Skeletal muscle satellite cell (primary cell): Measurements from ENCODE around the gene PNMA6F.

Source experiments
- H3K27me3 ChIP-seq: 2 replicates; pipeline ENCODE4 v1.7.0; 2013; ENCODE audit warnings: low read length; ENCODE audit not compliant: control insufficient read depth, insufficient read depth
- H3K36me3 ChIP-seq: 2 replicates; pipeline ENCODE4 v1.7.0; 2013; ENCODE audit warnings: mild to moderate bottlenecking, control low read depth, low read length; ENCODE audit not compliant: insufficient read depth
- H3K4me1 ChIP-seq: 2 replicates; pipeline ENCODE4 v1.7.0; 2013; ENCODE audit warnings: low read length; ENCODE audit not compliant: control insufficient read depth, insufficient read depth
- H3K4me2 ChIP-seq: 2 replicates; pipeline ENCODE4 v1.7.0; 2013; ENCODE audit warnings: mild to moderate bottlenecking, low read length
- H3K4me3 ChIP-seq: 2 replicates; pipeline ENCODE4 v1.7.0; 2013; ENCODE audit warnings: low read length
- H3K9ac ChIP-seq: 2 replicates; pipeline ENCODE4 v1.7.0; 2013; ENCODE audit warnings: mild to moderate bottlenecking, low read depth, low read length, moderate library complexity
- H3K9me3 ChIP-seq: replicated peaks from 2 replicates; pipeline ENCODE4 v1.7.0; 2013; ENCODE audit warnings: mild to moderate bottlenecking, control low read depth, low read length

Gene PNMA6F

GRCh38 chrX:153349952-153350351 is 28.4 kb upstream of the PNMA6F start:
- no peaks in the 10 kb centered on the region for H3K27me3 ChIP-seq
- H3K4me2 ChIP-seq = no peak overlapping the region
- no peak overlapping the region for H3K4me3 ChIP-seq
- H3K36me3 ChIP-seq = peaks cover 29% of the 10 kb centered on the region
- H3K9ac ChIP-seq = no peak overlapping the region
- peaks cover 5% of the 10 kb centered on the region for H3K9me3 ChIP-seq
- H3K4me1 ChIP-seq = no peaks in the 10 kb centered on the region

GRCh38 chrX:153348421-153348820 is 26.9 kb upstream of the PNMA6F start:
- H3K4me2 ChIP-seq = no peak overlapping the region
- peaks cover 5% of the 10 kb centered on the region for H3K9me3 ChIP-seq
- H3K9ac ChIP-seq = no peak overlapping the region
- no peaks in the 10 kb centered on the region for H3K4me1 ChIP-seq
- H3K4me3 ChIP-seq = no peak overlapping the region
- no peaks in the 10 kb centered on the region for H3K27me3 ChIP-seq
- H3K36me3 ChIP-seq = peaks cover 35% of the 10 kb centered on the region

DNA sequence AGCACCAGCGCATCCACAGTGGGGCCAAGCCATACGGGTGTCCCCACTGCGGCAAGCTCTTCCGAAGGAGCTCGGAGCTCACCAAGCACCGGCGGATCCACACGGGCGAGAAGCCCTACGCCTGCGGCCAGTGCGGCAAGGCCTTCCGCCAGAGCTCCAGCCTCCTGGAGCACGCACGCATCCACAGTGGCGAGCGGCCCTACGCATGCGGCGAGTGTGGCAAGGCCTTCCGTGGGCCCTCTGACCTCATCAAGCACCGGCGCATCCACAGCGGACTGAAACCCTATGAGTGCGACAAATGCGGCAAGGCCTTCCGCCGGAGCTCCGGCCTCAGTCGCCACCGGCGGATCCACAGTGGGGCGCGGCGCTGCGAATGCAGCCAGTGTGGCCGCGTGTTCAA is 26.0 kb upstream of the PNMA6F start:
- H3K4me1 ChIP-seq = peaks cover 2% of the 10 kb centered on the region

GRCh38 chrX:153343674-153344073 is 22.1 kb upstream of the PNMA6F start:
- peaks cover 23% of the 10 kb centered on the region for H3K36me3 ChIP-seq
- H3K4me3 ChIP-seq = no peak overlapping the region
- peaks cover 5% of the 10 kb centered on the region for H3K9me3 ChIP-seq
- H3K9ac ChIP-seq = no peak overlapping the region
- H3K4me1 ChIP-seq = peaks cover 5% of the 10 kb centered on the region
- H3K27me3 ChIP-seq = no peaks in the 10 kb centered on the region
- no peak overlapping the region for H3K4me2 ChIP-seq

More for the DNA sequence above, 26.0 kb upstream of the PNMA6F start:
- Histone ChIP-seq H3K9ac (no peak overlapping the region), H3K4me3 (no peak overlapping the region), H3K9me3 (peaks cover 5% of the 10 kb centered on the region), H3K27me3 (no peaks in the 10 kb centered on the region), H3K36me3 (peaks cover 35% of the 10 kb centered on the region), H3K4me2 (no peak overlapping the region)

DNA sequence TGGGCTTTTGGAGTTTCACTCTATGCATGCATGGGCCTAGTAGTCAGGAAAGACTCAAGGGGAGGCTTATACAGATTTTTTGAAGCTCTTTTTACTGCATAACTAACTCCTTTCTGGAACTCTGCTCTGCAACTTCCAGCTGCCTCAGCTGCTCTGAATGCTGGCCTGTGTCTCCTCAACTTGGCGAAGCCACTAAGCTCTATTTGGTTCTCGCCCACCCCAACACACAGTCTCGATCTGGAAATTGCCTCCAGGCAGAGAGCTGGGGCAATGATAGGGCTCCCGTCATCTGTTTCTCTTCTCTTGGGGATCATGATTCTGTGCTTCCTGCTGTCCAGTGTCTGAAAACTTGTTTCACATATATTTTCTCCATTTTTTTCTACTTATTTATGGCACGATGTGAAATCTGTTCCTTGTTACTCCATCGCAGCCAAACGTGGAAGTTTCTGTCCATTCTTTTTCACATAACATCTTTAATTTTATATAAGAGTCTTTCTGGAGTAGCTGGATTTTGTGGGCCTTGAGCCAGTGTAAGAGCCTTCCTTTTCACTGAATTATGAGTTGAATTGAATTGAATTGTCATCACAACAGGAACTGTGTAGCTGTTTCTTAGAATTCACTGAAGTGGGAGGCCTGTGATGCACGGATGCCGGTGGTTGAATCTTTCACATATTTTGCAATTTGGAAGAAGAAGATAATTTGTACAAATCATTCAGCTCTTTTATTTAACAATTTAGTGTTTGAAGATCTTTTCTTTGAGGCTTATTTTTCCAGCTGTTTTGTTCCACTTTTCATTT is 21.4 kb upstream of the PNMA6F start:
- peaks cover 23% of the 10 kb centered on the region for H3K36me3 ChIP-seq
- peaks cover 5% of the 10 kb centered on the region for H3K9me3 ChIP-seq
- H3K4me3 ChIP-seq = no peak overlapping the region
- no peak overlapping the region for H3K9ac ChIP-seq
- H3K4me1 ChIP-seq = peaks cover 5% of the 10 kb centered on the region
- H3K4me2 ChIP-seq = no peak overlapping the region
- no peaks in the 10 kb centered on the region for H3K27me3 ChIP-seq

- H3K9me3 ChIP-seq = no peaks in the 10 kb centered on the region
- peaks cover 13% of the 10 kb centered on the region for H3K4me1 ChIP-seq
- H3K9ac ChIP-seq = no peak overlapping the region
- no peak overlapping the region for H3K4me2 ChIP-seq
- H3K4me3 ChIP-seq = no peak overlapping the region
- no peaks in the 10 kb centered on the region for H3K27me3 ChIP-seq
- H3K36me3 ChIP-seq = peaks cover 11% of the 10 kb centered on the region
These were observed 18.5 kb upstream of the PNMA6F start for GRCh38 chrX:153340111-153340510.

GRCh38 chrX:153339662-153340061 is 18.1 kb upstream of the PNMA6F start:
- Histone ChIP-seq H3K9ac (no peak overlapping the region), H3K4me3 (no peak overlapping the region), H3K9me3 (no peaks in the 10 kb centered on the region), H3K4me1 (peaks cover 13% of the 10 kb centered on the region), H3K4me2 (no peak overlapping the region), H3K36me3 (peaks cover 6% of the 10 kb centered on the region), H3K27me3 (no peaks in the 10 kb centered on the region)

GRCh38 chrX:153338836-153339235 is 17.3 kb upstream of the PNMA6F start:
- no peak overlapping the region for H3K4me3 ChIP-seq
- no peak overlapping the region for H3K4me2 ChIP-seq

DNA sequence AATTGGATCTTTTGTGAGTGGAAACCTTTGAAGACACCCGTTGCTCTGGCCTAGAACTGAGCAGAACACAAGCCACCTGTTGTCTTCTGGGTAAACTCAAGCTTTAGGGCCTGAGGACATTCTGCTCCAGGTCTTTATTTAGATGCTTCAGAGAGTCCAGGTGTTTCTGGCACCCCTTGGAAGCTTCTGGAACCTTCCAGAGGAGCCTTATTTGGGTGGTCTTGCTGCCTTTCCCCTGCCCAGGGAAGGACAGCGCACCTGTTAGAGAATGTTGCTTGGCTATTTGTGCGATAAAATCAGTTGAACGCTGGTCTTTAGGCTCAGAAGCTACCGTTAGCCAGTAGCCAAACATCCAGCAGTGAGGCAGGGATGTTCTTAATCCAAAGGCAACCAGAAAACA is 15.4 kb upstream of the PNMA6F start:
- Histone ChIP-seq H3K27me3 (no peaks in the 10 kb centered on the region), H3K4me3 (no peak overlapping the region), H3K4me2 (no peak overlapping the region), H3K4me1 (peaks cover 12% of the 10 kb centered on the region), H3K9me3 (no peaks in the 10 kb centered on the region), H3K36me3 (peaks cover 3% of the 10 kb centered on the region), H3K9ac (no peak overlapping the region)

More at GRCh38 chrX:153338836-153339235, 17.3 kb upstream of the PNMA6F start:
- no peaks in the 10 kb centered on the region for H3K9me3 ChIP-seq
- peaks cover 3% of the 10 kb centered on the region for H3K36me3 ChIP-seq
- H3K27me3 ChIP-seq = no peaks in the 10 kb centered on the region
- H3K4me1 ChIP-seq = peaks cover 13% of the 10 kb centered on the region
- no peak overlapping the region for H3K9ac ChIP-seq

DNA sequence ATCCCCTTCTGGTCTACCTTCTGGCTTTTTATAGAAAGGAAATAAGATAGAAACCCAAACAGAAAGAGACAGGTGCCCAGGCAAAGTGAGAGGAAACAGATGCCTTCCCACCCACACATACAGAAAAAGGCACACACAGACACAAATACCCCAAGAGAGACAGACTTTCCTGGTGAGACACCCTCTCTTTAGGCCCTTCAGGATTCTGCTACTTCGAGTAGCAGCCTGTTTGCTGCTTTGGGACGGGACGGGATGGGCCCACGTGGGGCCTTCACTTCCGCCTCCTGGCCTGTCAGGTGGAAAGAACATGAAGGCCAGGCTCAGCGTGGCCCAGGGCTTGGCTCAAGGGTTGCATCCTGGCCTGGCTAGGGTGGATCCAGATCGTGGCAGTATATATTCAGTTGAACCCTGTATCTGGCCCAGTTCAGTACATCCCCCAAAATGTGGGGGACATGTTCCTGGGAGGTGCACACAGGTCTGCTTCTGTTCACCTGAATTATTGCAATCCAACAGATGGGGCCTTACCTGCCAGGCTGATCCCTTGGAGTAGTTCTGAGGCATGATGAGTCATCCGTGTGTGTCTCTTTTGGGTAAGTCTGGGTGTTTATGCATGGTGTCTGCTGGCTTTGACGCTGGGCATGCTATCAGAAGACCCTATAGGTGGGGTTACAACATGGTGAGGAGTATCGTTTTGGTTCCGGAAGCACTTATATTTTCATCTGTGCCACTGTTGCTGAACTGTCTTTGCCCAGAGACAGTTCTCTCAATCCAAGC is 14.7 kb upstream of the PNMA6F start:
- Histone ChIP-seq H3K36me3 (peaks cover 3% of the 10 kb centered on the region), H3K27me3 (no peaks in the 10 kb centered on the region), H3K4me1 (peaks cover 12% of the 10 kb centered on the region), H3K4me3 (no peak overlapping the region), H3K4me2 (no peak overlapping the region), H3K9ac (no peak overlapping the region), H3K9me3 (no peaks in the 10 kb centered on the region)

GRCh38 chrX:153334654-153335295 is 13.2 kb upstream of the PNMA6F start:
- Histone ChIP-seq H3K4me2 (peak overlapping the region; percentile 78), H3K9me3 (no peaks in the 10 kb centered on the region), H3K4me1 (peaks cover 12% of the 10 kb centered on the region), H3K36me3 (peaks cover 3% of the 10 kb centered on the region), H3K27me3 (peaks cover 9% of the 10 kb centered on the region), H3K4me3 (peak overlapping the region; percentile 81), H3K9ac (peak overlapping the region; percentile 96)
